Stomach smooth muscle (tissue), 2 donors: ENCODE results near the gene ADAR.
"Not testable (repeated sequence)": the region's sequence is repeated elsewhere in the genome, so short reads cannot be mapped to it uniquely, and the experiment has no call there.

Experiments used
- H3K27ac ChIP-seq: one replicate; pipeline ENCODE4 v1.7.0; 2013; ENCODE audit warnings: mild to moderate bottlenecking, low read length, inconsistent platforms
- H3K27me3 ChIP-seq, 2 donors: one replicate each; pipeline ENCODE4 v1.7.0; 2013; ENCODE audit warnings: low read length in 2 of 2; ENCODE audit not compliant: insufficient read depth in 2 of 2, control insufficient read depth in 1 of 2
- H3K36me3 ChIP-seq, 2 donors: one replicate each; pipeline ENCODE4 v1.7.0; 2013; ENCODE audit warnings: low read length in 2 of 2; ENCODE audit not compliant: control insufficient read depth in 2 of 2, insufficient read depth in 2 of 2
- H3K4me1 ChIP-seq: one replicate; pipeline ENCODE4 v1.7.0; 2013; ENCODE audit warnings: low read length; ENCODE audit not compliant: control insufficient read depth, insufficient read depth
- H3K4me3 ChIP-seq, 2 donors: one replicate each; pipeline ENCODE4 v1.7.0; 2013; ENCODE audit warnings: low read length in 2 of 2
- H3K9ac ChIP-seq, 2 donors: one replicate each; pipeline ENCODE4 v1.7.0; 2013; ENCODE audit warnings: low read length in 2 of 2, mild to moderate bottlenecking in 1 of 2
- H3K9me3 ChIP-seq, 2 donors: one replicate each; pipeline ENCODE4 v1.7.0; 2013; ENCODE audit warnings: low read length in 2 of 2; ENCODE audit not compliant: control insufficient read depth in 2 of 2
- donor health status: healthy.
- donor health status: Pancreatic carcinoma.

ADAR gene, protein sequence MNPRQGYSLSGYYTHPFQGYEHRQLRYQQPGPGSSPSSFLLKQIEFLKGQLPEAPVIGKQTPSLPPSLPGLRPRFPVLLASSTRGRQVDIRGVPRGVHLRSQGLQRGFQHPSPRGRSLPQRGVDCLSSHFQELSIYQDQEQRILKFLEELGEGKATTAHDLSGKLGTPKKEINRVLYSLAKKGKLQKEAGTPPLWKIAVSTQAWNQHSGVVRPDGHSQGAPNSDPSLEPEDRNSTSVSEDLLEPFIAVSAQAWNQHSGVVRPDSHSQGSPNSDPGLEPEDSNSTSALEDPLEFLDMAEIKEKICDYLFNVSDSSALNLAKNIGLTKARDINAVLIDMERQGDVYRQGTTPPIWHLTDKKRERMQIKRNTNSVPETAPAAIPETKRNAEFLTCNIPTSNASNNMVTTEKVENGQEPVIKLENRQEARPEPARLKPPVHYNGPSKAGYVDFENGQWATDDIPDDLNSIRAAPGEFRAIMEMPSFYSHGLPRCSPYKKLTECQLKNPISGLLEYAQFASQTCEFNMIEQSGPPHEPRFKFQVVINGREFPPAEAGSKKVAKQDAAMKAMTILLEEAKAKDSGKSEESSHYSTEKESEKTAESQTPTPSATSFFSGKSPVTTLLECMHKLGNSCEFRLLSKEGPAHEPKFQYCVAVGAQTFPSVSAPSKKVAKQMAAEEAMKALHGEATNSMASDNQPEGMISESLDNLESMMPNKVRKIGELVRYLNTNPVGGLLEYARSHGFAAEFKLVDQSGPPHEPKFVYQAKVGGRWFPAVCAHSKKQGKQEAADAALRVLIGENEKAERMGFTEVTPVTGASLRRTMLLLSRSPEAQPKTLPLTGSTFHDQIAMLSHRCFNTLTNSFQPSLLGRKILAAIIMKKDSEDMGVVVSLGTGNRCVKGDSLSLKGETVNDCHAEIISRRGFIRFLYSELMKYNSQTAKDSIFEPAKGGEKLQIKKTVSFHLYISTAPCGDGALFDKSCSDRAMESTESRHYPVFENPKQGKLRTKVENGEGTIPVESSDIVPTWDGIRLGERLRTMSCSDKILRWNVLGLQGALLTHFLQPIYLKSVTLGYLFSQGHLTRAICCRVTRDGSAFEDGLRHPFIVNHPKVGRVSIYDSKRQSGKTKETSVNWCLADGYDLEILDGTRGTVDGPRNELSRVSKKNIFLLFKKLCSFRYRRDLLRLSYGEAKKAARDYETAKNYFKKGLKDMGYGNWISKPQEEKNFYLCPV

DNA sequence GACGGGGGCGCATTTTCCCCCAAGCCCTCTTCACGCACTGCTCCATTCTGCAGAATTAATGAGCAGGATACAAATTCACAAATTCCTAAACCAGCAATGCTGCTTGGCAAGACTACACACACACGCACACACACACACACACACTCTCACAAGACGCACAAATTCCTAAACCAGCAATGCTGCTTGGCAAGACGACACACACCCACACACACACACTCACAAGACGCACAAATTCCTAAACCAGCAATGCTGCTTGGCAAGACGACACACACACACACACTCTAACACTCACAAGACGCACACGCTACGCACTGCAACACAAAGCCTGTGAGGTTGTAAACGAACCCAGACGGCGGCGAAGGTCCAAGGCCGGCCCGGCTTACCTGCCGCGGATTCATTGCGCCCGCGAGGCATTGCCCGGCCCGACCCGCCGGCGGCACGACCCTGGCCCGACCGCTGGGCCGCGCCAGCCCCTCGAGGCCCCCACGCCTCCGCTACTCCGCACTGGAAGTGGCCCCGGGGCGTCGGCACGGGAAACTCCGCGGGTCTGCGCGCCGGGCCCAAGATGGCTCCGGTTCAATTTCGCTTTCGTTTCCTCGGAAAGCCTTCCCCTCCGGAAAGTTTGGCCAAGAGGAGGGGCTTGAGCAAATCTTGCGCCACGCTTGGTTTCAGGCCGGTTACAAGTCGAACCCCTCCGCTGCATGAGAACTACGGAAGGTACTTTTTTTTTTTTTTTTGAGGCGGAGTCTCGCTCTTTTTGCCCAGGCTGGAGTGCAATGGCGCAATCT lies at the start of gene ADAR:
ADAR (minus strand) TSS at position 578 of the 788 bp plus-strand sequence; CDS start at position 398, 180 bp downstream.
- Histone ChIP-seq H3K9ac (peak within 1 kb of the TSS; percentile 85 to 97), H3K4me1 (peaks cover 25% of the 10 kb centered on the region), H3K27ac (peak within 1 kb of the TSS; percentile 94), H3K27me3 (no peaks in the 10 kb centered on the region), H3K9me3 (no peaks in the 10 kb centered on the region), H3K36me3 (no peaks in the 10 kb centered on the region), H3K4me3 (peak within 1 kb of the TSS; percentile 97 to 98)

DNA sequence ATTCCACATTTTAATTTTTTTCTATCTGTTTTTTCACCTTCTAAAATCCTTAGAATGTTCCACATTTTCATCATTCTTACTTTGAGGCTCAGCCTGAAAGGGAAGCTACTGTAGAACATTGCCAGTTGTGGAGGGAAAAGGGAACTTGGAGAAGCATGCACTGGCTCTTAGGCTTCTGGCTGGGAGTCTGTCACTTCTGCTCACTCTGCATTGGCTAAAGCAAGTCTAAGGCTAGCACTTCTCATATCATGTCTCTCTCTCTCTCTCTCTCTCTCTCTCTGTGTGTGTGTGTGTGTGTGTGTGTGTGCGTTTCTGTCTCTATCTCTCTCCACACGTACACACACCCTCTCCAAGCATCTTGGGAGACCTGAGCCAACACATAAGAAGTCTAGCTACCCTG lies 49.6 kb upstream of the ADAR start:
- Histone ChIP-seq H3K4me1 (no peaks in the 10 kb centered on the region), H3K27ac (no peak overlapping the region), H3K9me3 (no peaks in the 10 kb centered on the region), H3K9ac (no peak overlapping the region), H3K36me3 (no peaks in the 10 kb centered on the region), H3K27me3 (peaks cover 6 to 7% of the 10 kb centered on the region in 2 donors), H3K4me3 (no peak overlapping the region)

DNA sequence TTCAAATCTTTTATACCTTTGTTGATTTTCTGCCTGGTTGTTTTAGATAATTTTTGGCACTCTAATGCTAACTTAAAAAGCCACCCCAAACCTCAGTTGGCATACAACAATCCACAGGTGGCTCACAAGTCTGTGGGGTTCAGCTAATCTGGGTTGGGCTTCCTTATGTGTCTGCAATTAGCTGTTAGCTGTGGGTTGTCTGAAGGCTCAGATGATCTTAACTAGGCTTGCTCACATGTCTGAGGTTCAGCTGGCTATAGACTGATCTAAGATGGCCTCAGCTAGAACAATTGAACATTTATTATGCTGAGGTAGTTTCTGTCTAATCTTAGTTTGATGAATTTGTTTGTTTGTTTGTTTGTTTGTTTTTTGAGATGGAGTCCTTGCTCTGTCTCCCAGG lies 44.9 kb upstream of the ADAR start:
- H3K4me3 ChIP-seq: no peak overlapping the region
- H3K27me3 ChIP-seq: no peaks in the 10 kb centered on the region
- H3K9ac ChIP-seq: no peak overlapping the region
- H3K27ac ChIP-seq: no peak overlapping the region
- no peaks in the 10 kb centered on the region for H3K9me3 ChIP-seq
- no peaks in the 10 kb centered on the region for H3K4me1 ChIP-seq
- no peaks in the 10 kb centered on the region for H3K36me3 ChIP-seq

DNA sequence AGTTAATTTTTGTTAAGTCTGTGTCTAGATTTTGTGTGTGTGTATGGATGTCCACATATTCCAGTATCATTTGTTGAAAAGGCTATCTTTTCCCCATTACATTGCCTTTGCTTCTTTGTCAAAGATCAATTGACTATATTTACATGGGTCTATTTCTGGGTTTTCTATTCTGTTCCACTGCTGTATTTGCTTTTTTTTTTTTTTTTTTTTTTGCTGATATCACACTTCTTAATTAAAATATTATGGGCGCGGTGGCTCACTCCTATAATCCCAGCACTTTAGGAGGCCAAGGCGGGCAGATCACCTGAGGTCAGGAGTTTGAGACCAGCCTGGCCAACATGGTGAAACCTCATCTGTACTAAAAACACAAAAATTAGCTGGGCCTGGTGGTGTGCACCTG lies 36.7 kb upstream of the ADAR start:
- not testable (repeated sequence) for H3K4me3 ChIP-seq, H3K27ac ChIP-seq, H3K4me1 ChIP-seq, H3K9ac ChIP-seq, H3K36me3 ChIP-seq, H3K27me3 ChIP-seq, H3K9me3 ChIP-seq

DNA sequence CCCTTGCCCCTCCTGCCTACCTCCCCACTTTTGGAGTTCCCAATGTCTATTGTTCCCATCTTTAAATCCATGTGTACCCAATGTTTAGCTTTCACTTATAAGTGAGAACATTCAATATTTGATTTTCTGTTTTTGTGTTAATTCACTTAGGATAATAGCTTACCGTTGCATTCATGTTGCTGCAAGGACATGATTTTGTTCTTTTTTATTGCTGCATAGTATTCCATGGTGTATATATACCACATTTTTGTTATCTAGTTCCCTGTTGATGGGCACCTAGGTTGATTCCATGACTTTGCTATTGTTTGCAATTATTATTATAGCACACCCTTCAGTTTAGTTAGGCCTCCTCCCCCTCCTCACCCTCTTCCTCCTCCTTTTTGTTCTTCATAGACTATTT lies 33.5 kb upstream of the ADAR start:
- Histone ChIP-seq H3K9me3 (no peaks in the 10 kb centered on the region), H3K27ac (no peak overlapping the region), H3K36me3 (no peaks in the 10 kb centered on the region), H3K4me3 (no peak overlapping the region), H3K9ac (no peak overlapping the region), H3K27me3 (no peaks in the 10 kb centered on the region), H3K4me1 (no peaks in the 10 kb centered on the region)

DNA sequence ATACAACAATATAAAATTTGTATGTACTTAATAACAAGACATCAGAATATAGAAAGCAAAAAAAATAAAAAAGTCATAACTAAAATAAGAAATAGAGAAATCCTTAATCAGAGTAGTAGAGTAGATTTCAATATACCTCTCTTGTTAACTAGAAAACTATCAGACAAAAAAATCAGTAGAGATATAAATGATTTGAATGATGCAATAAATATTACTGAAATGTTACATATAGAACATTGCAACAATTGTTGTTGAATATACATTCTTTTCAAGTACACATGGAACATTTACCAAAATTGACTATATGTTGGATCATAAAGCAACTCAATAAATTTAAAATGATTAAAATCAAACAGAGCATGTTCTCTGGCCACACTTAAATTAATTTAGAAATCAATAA lies 31.9 kb upstream of the ADAR start:
- H3K36me3 ChIP-seq: no peaks in the 10 kb centered on the region

DNA sequence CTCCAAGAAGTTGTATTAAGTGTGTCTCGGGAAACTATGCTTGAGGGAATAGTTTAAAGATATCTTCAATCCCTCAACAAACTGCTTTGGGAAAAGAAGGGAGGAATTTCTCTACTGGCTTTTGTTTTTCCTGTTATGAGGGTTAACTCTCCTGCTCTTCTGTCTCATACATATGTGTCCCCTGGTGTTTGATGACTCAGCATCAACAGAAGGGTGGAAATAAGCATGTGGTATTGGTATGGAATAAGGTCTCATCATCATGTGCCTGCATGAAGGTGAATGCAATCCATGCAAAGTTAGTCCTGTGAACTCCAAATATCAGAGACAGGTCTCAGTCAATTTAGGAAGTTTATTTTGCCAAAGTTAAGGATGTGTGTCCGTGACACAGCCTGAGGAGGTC lies 27.2 kb upstream of the ADAR start:
- Histone ChIP-seq H3K36me3 (no peaks in the 10 kb centered on the region), H3K9ac (no peak overlapping the region), H3K9me3 (no peaks in the 10 kb centered on the region), H3K27ac (no peak overlapping the region), H3K4me3 (no peak overlapping the region), H3K27me3 (peaks cover 0 to 2% of the 10 kb centered on the region in 2 donors), H3K4me1 (no peaks in the 10 kb centered on the region)

More for the DNA sequence above, 31.9 kb upstream of the ADAR start:
- no peaks in the 10 kb centered on the region for H3K9me3 ChIP-seq
- H3K27me3 ChIP-seq: peaks cover 0 to 2% of the 10 kb centered on the region in 2 donors
- H3K27ac ChIP-seq: no peak overlapping the region
- H3K4me1 ChIP-seq: no peaks in the 10 kb centered on the region
- H3K9ac ChIP-seq: no peak overlapping the region
- no peak overlapping the region for H3K4me3 ChIP-seq

DNA sequence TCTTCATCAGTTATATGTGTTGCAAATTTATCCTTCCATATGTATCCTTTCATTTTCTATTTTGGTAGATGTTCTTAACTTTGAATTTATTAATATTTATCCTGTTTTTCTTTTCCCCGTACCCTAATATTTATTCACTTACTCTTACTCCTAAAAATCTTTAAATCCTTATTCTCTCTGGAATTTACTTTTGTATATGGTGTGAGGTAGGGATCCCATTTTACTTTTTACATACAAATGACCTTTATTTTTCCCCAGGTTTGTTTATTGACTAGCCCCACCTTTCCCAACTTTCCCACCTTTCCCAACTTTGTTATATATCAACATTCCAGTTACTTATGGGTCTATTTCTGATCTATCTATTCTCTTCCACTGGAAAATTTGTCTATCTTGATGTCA lies 21.7 kb upstream of the ADAR start:
- Histone ChIP-seq H3K27me3 (no peaks in the 10 kb centered on the region), H3K9ac (no peak overlapping the region), H3K9me3 (peaks cover 0 to 4% of the 10 kb centered on the region in 2 donors), H3K4me1 (peaks cover 12% of the 10 kb centered on the region), H3K36me3 (no peaks in the 10 kb centered on the region), H3K27ac (no peak overlapping the region), H3K4me3 (no peak overlapping the region)

DNA sequence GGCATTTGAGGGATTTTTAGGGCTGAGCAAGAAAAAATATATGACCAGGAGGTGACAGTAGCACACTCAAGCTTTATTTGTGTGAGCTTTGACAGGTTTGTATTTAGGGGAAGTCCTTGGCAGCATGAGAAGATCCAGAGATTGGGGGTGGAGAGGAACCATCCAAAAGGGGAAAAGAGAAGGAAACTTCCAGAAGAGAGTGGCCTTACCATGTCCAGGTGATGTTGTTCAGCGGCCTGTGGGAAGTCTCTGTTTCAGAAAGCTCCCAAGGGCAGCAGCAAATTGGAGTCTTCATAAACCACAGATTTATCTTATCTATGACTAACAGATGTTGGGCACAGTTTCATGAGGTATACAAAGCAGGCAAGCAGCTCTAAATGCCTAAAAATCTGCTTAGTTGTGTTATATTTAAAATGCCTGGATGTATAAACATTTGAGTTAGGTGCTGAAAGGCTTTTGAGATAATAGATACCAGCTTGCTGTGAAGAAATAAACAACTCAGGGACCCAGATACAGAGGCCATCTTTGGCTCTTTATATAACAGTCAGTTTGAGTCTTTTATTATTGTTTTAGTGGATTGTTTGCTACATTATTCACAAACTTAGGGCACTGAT lies 21.2 kb upstream of the ADAR start:
- Histone ChIP-seq H3K27ac (no peak overlapping the region), H3K4me3 (no peak overlapping the region), H3K4me1 (peaks cover 12% of the 10 kb centered on the region)

DNA sequence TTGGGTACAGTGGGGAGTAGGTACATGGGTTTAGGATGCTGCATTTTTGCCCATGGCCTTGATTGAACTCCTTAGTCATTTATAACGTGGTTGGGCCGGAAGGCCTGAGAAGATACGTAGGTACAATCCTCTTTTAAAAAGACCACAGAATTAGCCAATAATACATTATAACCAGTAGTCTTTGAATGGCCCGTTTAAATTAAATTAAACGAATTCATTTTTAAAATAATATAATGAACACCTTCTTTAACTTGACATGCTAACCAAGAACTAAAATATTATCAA lies 20.1 kb upstream of the ADAR start:
- Histone ChIP-seq H3K27me3 (no peaks in the 10 kb centered on the region), H3K4me1 (peaks cover 15% of the 10 kb centered on the region), H3K36me3 (peaks cover 2 to 3% of the 10 kb centered on the region in 2 donors), H3K9me3 (peaks cover 0 to 4% of the 10 kb centered on the region in 2 donors), H3K4me3 (peak overlapping the region; percentile 63 to 86), H3K27ac (peak overlapping the region; percentile 92), H3K9ac (peak overlapping the region; percentile 74 to 96)

More for the DNA sequence above, 21.2 kb upstream of the ADAR start:
- Histone ChIP-seq H3K27me3 (no peaks in the 10 kb centered on the region), H3K9me3 (peaks cover 0 to 4% of the 10 kb centered on the region in 2 donors), H3K9ac (no peak overlapping the region), H3K36me3 (peaks cover 0 to 2% of the 10 kb centered on the region in 2 donors)
